Liver (tissue), 9 donors: ENCODE data around the gene TACC2. TPM values are rescaled to one million over a fixed set of nuclear protein-coding genes. Genes with fewer than 3 reads are reported as not detected.

Experiments used
- DNase-seq: peaks from one replicate; pipeline ENCODE4 v3.0.0-alpha.2; 2017; ENCODE audit warnings: low spot score
- H3K27ac ChIP-seq, 2 donors: one replicate each; pipeline ENCODE4 v1.7.0; 2013; ENCODE audit warnings: inconsistent platforms in 2 of 2, low read length in 2 of 2, control low read depth in 1 of 2, low read depth in 1 of 2, mild to moderate bottlenecking in 1 of 2
- H3K27me3 ChIP-seq, 4 donors: one replicate each; pipeline versions ENCODE4 v1.6.1 to v1.7.0; 2013; ENCODE audit warnings: low read length in 3 of 4, inconsistent platforms in 1 of 4, mild to moderate bottlenecking in 1 of 4, moderate library complexity in 1 of 4; ENCODE audit not compliant: control insufficient read depth in 4 of 4, insufficient read depth in 4 of 4
- H3K36me3 ChIP-seq, 4 donors: one replicate each; pipeline versions ENCODE4 v1.6.1 to v1.7.0; 2013; ENCODE audit warnings: low read length in 3 of 4, mild to moderate bottlenecking in 3 of 4, low read depth in 1 of 4, moderate library complexity in 1 of 4; ENCODE audit not compliant: control insufficient read depth in 4 of 4, insufficient read depth in 3 of 4
- H3K4me1 ChIP-seq, 4 donors: one replicate each; pipeline versions ENCODE4 v1.6.1 to v1.7.0; 2013; ENCODE audit warnings: low read length in 3 of 4, mild to moderate bottlenecking in 3 of 4, moderate library complexity in 1 of 4; ENCODE audit not compliant: control insufficient read depth in 4 of 4, insufficient read depth in 4 of 4
- H3K4me3 ChIP-seq, 3 donors: one replicate each; pipeline versions ENCODE4 v1.6.1 to v1.7.0; 2013; ENCODE audit warnings: low read length in 3 of 3, control low read depth in 1 of 3, low read depth in 1 of 3, mild to moderate bottlenecking in 1 of 3
- H3K9ac ChIP-seq, 2 donors: one replicate each; pipeline ENCODE4 v1.7.0; 2013; ENCODE audit warnings: low read length in 2 of 2, mild to moderate bottlenecking in 2 of 2, moderate library complexity in 2 of 2, control low read depth in 1 of 2, low read depth in 1 of 2
- H3K9me3 ChIP-seq, 4 donors: one replicate each; pipeline versions ENCODE4 v1.6.1 to v1.7.0; 2013; ENCODE audit warnings: low read length in 3 of 4; ENCODE audit not compliant: control insufficient read depth in 4 of 4
- EGR1 ChIP-seq, 2 donors: IDR thresholded peaks; 2 replicates each; pipeline ENCODE4 v1.6.1; 2016 to 2018; ENCODE audit warnings: antibody characterized with exemption in 2 of 2, low read depth in 2 of 2
- FOXA1 ChIP-seq: IDR thresholded peaks from 2 replicates; pipeline ENCODE4 v1.6.1; 2016; ENCODE audit warnings: antibody characterized with exemption
- FOXA2 ChIP-seq: IDR thresholded peaks from 2 replicates; pipeline ENCODE4 v1.6.1; 2016; ENCODE audit warnings: antibody characterized with exemption
- GABPA ChIP-seq, 2 donors: IDR thresholded peaks in 1 of 2; conservative IDR thresholded peaks in 1 of 2; 2 replicates each; pipeline ENCODE4 v1.6.1; 2016; ENCODE audit warnings: antibody characterized with exemption in 2 of 2, mild to moderate bottlenecking in 1 of 2, moderate library complexity in 1 of 2
- HNF4A ChIP-seq, 2 donors: conservative IDR thresholded peaks; 2 replicates each; pipeline ENCODE4 v1.6.1; 2016; ENCODE audit warnings: antibody characterized with exemption in 2 of 2, mild to moderate bottlenecking in 2 of 2
- RAD21 ChIP-seq, 2 donors: IDR thresholded peaks; 2 replicates each; pipeline ENCODE4 v1.6.1; 2016; ENCODE audit warnings: antibody characterized with exemption in 2 of 2, mild to moderate bottlenecking in 2 of 2
- RXRA ChIP-seq, 2 donors: IDR thresholded peaks; 2 replicates each; pipeline ENCODE4 v1.6.1; 2017 to 2018; ENCODE audit warnings: antibody characterized with exemption in 2 of 2, mild to moderate bottlenecking in 1 of 2
- TAF1 ChIP-seq: conservative IDR thresholded peaks from 2 replicates; pipeline ENCODE4 v1.6.1; 2016; ENCODE audit warnings: antibody characterized with exemption, mild to moderate bottlenecking
- YY1 ChIP-seq: IDR thresholded peaks from 2 replicates; pipeline ENCODE4 v1.6.1; 2016; ENCODE audit warnings: antibody characterized with exemption, mild to moderate bottlenecking
- WGBS: extraction: QIAGEN DNeasy Blood & Tissue Kit; methylation state at CpG from one replicate; pipeline ENCODE4 v1.1.7; 2013; 5-methylcytosine and 5-hydroxymethylcytosine counted together
- polyA plus RNA-seq, 2 donors: library from polyadenylated mRNA; stranded (reverse) in 1 of 2; unstranded in 1 of 2; fragments of 200-250 nt in 1 of 2; fragments of >200 nt in 1 of 2; fragmentation: Nextera tagmentation in 1 of 2; extraction: Ambion mirVana in 1 of 2; gene quantifications; one replicate each; pipeline versions ENCODE4 v1.2.1 to v1.2.3, GENCODE V29; 2013 to 2015
- total RNA-seq, 2 donors: library from RNA; depleted of rRNA; stranded (reverse); fragments of >200 nt; gene quantifications; one replicate each; pipeline ENCODE4 v1.2.3, GENCODE V29; 2014
- TF ChIP-seq, protein P1 (sequence below): IDR thresholded peaks from 2 replicates; pipeline ENCODE4 v1.6.1; 2016; ENCODE audit warnings: antibody characterized with exemption
- TF ChIP-seq, protein P2 (sequence below): fragments of 150-350 bp; IDR thresholded peaks from 2 replicates; pipeline ENCODE4 v1.5.1; 2017; ENCODE audit warnings: improper control_type of control experiment, low read depth, low read length; ENCODE audit not compliant: missing input control
- TF ChIP-seq, protein P3 (sequence below): IDR thresholded peaks from 2 replicates; pipeline ENCODE4 v1.6.1; 2016; ENCODE audit warnings: antibody characterized with exemption
- TF ChIP-seq, protein P4 (sequence below): IDR thresholded peaks from 2 replicates; pipeline ENCODE4 v1.6.1; 2016; ENCODE audit warnings: antibody characterized with exemption, mild to moderate bottlenecking
- donor health status: healthy.
- donor health status: healthy.
- donor health status: healthy.
- donor health status: healthy.
- donor health status: healthy.

TACC2 gene
- total and polyA plus RNA-seq, 4 donors, result 1.5 to 9.1 (median 7.8) TPM

DNA sequence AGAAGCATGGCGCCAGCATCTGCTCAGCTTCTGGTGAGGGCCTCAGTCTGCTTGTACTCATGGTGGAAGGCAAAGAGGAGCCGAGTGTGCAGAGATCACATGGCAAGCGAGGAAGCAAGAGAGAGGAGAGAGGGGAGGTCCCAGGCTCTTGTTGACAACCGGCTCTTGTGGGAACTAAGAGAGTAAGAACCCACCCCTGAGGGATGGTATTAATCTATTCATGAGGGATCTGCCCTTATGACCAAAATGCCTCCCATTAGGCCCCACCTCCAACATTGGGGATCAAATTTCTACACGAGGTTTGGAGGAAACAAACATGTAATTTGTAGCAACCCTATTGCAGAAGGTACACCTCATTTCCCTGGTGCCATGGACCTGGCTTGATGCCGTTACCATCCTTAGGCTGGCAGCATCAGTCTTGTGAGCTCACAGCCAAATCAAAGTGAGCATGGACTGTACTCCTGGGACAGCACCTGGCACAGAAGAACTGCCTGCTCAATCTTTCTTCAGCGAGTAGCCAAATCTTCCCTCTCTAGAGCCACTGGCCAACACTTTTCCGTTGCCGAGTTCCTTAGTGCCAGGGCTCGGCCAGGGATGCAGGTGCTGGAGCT is 288.7 kb downstream of the TACC2 start:
- no peak for DNase-seq
- WGBS, result 86% methylated on average over 10 of the region's 10 CpGs

DNA sequence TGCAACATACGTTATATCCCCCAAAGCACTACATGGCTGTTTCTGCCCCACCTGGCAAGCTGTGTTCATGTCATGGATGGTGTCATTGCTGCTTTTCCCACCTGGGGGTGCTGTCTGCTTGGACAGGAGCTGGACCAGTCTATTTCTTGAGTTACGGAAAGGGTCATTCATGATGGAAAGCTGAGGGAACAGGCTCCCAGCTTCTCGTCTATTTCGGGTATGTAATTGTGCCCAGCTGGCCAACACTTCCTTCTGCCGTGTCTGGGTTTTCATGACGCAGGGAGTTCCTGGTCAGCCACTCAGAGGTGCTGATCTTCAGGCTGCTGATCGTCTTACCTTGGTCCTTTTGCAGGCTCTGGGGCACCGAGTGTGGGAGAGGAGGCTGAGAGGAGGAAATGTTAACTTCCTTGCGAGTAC is 290.8 kb downstream of the TACC2 start:
- peak; percentile 78 to 85 for TF ChIP-seq RAD21 (IDR thresholded peaks at IDR 0.05)
- TF ChIP-seq, protein P1, sequence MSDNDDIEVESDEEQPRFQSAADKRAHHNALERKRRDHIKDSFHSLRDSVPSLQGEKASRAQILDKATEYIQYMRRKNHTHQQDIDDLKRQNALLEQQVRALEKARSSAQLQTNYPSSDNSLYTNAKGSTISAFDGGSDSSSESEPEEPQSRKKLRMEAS, result no peak
- TF ChIP-seq HNF4A (conservative IDR thresholded peaks at IDR 0.05), result no peak
- no peak for TF ChIP-seq EGR1 (IDR thresholded peaks at IDR 0.05; ENCODE audit: low read depth in 2 of 2)
- no peak for TF ChIP-seq RXRA (IDR thresholded peaks at IDR 0.05)
- TF ChIP-seq TAF1, result no peak
- TF ChIP-seq, protein P2, sequence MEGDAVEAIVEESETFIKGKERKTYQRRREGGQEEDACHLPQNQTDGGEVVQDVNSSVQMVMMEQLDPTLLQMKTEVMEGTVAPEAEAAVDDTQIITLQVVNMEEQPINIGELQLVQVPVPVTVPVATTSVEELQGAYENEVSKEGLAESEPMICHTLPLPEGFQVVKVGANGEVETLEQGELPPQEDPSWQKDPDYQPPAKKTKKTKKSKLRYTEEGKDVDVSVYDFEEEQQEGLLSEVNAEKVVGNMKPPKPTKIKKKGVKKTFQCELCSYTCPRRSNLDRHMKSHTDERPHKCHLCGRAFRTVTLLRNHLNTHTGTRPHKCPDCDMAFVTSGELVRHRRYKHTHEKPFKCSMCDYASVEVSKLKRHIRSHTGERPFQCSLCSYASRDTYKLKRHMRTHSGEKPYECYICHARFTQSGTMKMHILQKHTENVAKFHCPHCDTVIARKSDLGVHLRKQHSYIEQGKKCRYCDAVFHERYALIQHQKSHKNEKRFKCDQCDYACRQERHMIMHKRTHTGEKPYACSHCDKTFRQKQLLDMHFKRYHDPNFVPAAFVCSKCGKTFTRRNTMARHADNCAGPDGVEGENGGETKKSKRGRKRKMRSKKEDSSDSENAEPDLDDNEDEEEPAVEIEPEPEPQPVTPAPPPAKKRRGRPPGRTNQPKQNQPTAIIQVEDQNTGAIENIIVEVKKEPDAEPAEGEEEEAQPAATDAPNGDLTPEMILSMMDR, result peak; percentile 54
- TF ChIP-seq FOXA2, result no peak
- no peaks in the 10 kb centered on the region for H3K9me3 ChIP-seq
- no peak overlapping the region for H3K27ac ChIP-seq
- WGBS, result 35% methylated on average over 9 of the region's 9 CpGs
- H3K4me3 ChIP-seq, result no peak overlapping the region
- DNase-seq, result peak; percentile 49
- no peaks in the 10 kb centered on the region for H3K4me1 ChIP-seq
- no peaks in the 10 kb centered on the region for H3K36me3 ChIP-seq
- no peaks in the 10 kb centered on the region for H3K27me3 ChIP-seq
- H3K9ac ChIP-seq, result no peak overlapping the region

More for the DNA sequence above, 288.7 kb downstream of the TACC2 start:
- Histone ChIP-seq H3K9me3 (no peaks in the 10 kb centered on the region), H3K4me1 (no peaks in the 10 kb centered on the region), H3K4me3 (no peak overlapping the region), H3K27ac (no peak overlapping the region), H3K36me3 (no peaks in the 10 kb centered on the region), H3K9ac (no peak overlapping the region), H3K27me3 (no peaks in the 10 kb centered on the region)
- TF ChIP-seq HNF4A (conservative IDR thresholded peaks at IDR 0.05) (no peak), RAD21 (IDR thresholded peaks at IDR 0.05) (no peak), TAF1 (no peak)
- TF ChIP-seq, protein P2, result no peak
- TF ChIP-seq, protein P3, sequence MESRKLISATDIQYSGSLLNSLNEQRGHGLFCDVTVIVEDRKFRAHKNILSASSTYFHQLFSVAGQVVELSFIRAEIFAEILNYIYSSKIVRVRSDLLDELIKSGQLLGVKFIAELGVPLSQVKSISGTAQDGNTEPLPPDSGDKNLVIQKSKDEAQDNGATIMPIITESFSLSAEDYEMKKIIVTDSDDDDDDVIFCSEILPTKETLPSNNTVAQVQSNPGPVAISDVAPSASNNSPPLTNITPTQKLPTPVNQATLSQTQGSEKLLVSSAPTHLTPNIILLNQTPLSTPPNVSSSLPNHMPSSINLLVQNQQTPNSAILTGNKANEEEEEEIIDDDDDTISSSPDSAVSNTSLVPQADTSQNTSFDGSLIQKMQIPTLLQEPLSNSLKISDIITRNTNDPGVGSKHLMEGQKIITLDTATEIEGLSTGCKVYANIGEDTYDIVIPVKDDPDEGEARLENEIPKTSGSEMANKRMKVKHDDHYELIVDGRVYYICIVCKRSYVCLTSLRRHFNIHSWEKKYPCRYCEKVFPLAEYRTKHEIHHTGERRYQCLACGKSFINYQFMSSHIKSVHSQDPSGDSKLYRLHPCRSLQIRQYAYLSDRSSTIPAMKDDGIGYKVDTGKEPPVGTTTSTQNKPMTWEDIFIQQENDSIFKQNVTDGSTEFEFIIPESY, result no peak

DNA sequence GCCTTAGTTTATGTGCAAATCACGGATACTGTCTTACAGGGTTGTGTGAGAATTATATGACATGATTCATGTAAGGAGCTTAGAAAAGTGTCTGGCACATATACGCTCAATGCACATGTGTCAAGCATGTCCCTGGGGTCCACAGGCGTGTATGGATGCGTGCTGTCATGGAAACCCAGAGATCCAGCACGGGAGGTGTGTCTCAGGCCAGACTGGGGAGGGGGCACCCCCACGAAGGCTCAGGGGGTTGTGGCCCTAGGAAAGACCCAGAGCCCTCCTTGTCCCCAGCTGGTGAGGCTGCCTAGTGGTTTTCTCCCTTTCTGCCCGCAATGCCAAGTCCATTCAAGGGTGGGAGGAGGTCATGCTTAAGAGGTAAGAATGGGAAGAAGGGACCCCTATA is 291.2 kb downstream of the TACC2 start:
- DNase-seq, result no peak
- 70% methylated on average over 7 of the region's 7 CpGs for WGBS
- TF ChIP-seq, protein P1, result no peak
- TF ChIP-seq RAD21 (IDR thresholded peaks at IDR 0.05), result no peak
- TF ChIP-seq, protein P4, sequence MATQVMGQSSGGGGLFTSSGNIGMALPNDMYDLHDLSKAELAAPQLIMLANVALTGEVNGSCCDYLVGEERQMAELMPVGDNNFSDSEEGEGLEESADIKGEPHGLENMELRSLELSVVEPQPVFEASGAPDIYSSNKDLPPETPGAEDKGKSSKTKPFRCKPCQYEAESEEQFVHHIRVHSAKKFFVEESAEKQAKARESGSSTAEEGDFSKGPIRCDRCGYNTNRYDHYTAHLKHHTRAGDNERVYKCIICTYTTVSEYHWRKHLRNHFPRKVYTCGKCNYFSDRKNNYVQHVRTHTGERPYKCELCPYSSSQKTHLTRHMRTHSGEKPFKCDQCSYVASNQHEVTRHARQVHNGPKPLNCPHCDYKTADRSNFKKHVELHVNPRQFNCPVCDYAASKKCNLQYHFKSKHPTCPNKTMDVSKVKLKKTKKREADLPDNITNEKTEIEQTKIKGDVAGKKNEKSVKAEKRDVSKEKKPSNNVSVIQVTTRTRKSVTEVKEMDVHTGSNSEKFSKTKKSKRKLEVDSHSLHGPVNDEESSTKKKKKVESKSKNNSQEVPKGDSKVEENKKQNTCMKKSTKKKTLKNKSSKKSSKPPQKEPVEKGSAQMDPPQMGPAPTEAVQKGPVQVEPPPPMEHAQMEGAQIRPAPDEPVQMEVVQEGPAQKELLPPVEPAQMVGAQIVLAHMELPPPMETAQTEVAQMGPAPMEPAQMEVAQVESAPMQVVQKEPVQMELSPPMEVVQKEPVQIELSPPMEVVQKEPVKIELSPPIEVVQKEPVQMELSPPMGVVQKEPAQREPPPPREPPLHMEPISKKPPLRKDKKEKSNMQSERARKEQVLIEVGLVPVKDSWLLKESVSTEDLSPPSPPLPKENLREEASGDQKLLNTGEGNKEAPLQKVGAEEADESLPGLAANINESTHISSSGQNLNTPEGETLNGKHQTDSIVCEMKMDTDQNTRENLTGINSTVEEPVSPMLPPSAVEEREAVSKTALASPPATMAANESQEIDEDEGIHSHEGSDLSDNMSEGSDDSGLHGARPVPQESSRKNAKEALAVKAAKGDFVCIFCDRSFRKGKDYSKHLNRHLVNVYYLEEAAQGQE, result no peak
- TF ChIP-seq, protein P2, result no peak
- TF ChIP-seq HNF4A (conservative IDR thresholded peaks at IDR 0.05), result no peak
- TF ChIP-seq RXRA (IDR thresholded peaks at IDR 0.05), result no peak
- TF ChIP-seq GABPA (IDR thresholded peaks at IDR 0.05 in 1 of 2, conservative IDR thresholded peaks at IDR 0.05 in 1 of 2), result no peak
- TF ChIP-seq FOXA1, result no peak
- no peak for TF ChIP-seq YY1

More for the DNA sequence above, 291.2 kb downstream of the TACC2 start:
- no peaks in the 10 kb centered on the region for H3K4me1 ChIP-seq
- H3K9me3 ChIP-seq, result no peaks in the 10 kb centered on the region
- H3K27me3 ChIP-seq, result no peaks in the 10 kb centered on the region
- no peaks in the 10 kb centered on the region for H3K36me3 ChIP-seq
- no peak overlapping the region for H3K27ac ChIP-seq
- no peak overlapping the region for H3K4me3 ChIP-seq
- no peak overlapping the region for H3K9ac ChIP-seq
